OCI-LY7 (cell line): ENCODE measurements around the gene LBP.

Experiments used
- EZH2phosphoT487 ChIP-seq: fragments of 200-600 bp; sonication (generic); IDR thresholded peaks from 2 replicates; pipeline ENCODE4 v1.6.1; 2018; ENCODE audit warnings: low read depth, borderline replicate concordance, mild to moderate bottlenecking, mixed run types, antibody characterized with exemption, low read length, moderate library complexity, mixed read lengths
- TF ChIP-seq, protein P1 (sequence below): fragments of 200-600 bp; sonication (generic); conservative IDR thresholded peaks from 2 replicates; pipeline ENCODE4 v1.5.1; 2014; ENCODE audit warnings: mild to moderate bottlenecking, antibody characterized with exemption, low read length, moderate library complexity, mixed read lengths

DNA sequence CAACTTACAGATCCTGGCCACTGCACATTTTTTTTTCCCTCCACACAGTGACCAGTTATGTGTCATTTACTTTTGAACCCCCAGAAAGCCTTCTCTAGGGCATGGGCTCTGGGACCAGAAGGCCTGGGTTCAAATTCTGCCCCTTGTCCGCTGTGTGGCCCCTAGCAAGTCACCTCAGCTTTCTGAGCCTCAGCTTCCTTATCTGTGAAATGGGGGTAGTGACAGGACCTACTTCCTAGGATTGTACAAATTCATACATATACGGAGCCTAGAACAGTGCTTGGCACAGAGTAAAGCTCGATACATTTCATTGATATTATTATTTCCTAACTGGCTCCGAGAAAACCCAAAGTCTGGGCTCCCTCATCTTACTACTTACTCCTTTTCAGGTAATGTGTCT, 40.7 kb upstream of the LBP start:
- TF ChIP-seq, protein P1, sequence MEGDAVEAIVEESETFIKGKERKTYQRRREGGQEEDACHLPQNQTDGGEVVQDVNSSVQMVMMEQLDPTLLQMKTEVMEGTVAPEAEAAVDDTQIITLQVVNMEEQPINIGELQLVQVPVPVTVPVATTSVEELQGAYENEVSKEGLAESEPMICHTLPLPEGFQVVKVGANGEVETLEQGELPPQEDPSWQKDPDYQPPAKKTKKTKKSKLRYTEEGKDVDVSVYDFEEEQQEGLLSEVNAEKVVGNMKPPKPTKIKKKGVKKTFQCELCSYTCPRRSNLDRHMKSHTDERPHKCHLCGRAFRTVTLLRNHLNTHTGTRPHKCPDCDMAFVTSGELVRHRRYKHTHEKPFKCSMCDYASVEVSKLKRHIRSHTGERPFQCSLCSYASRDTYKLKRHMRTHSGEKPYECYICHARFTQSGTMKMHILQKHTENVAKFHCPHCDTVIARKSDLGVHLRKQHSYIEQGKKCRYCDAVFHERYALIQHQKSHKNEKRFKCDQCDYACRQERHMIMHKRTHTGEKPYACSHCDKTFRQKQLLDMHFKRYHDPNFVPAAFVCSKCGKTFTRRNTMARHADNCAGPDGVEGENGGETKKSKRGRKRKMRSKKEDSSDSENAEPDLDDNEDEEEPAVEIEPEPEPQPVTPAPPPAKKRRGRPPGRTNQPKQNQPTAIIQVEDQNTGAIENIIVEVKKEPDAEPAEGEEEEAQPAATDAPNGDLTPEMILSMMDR = no peak
- no peak for TF ChIP-seq EZH2phosphoT487
